Astrocyte of the cerebellum (primary cell): Measurements from ENCODE around the gene METTL27.
A peak's percentile ranks its signal among the peaks of the same experiment; 100 is the strongest.

Experiments
- DNase-seq: peaks from one replicate; pipeline ENCODE4 v3.0.0-alpha.2; 2011; ENCODE audit warnings: low read depth
- H3K4me3 ChIP-seq: 2 replicates; pipeline ENCODE4 v1.5.1; 2011; ENCODE audit warnings: mild to moderate bottlenecking, low read depth, low read length, moderate library complexity
- CTCF ChIP-seq: IDR thresholded peaks from 2 replicates; pipeline ENCODE4 v1.5.1; 2012; ENCODE audit warnings: low read length, low read depth, moderate library complexity, mild to moderate bottlenecking; ENCODE audit errors: missing control alignments
- in situ Hi-C: cut with HindIII; loops from 2 replicates; pipeline ENCODE4 v1.10.0; 2017; ENCODE audit warnings: low sequenced_read_pairs

Gene METTL27

DNA sequence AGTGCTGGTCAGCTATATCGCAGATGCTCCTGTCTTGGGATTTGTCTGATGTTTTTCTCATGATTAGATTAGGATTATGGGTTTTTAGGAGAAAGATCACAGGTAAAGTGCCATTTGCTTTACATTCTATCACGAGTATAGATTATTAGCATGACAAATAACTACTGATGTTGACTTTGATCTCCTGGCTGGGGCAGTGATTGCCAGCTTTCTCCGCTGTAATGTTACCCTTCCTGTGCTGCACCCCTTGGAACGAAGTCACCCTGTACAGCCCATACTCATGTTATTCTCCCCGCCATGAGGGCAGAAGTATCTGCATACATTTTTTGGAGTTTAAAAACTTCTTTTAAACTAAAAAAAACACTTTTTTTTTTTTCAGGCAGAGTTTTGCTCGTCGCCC, 22.3 kb downstream of the METTL27 start:
- no peak for DNase-seq
- no peak overlapping the region for H3K4me3 ChIP-seq
- in situ Hi-C loops = no loop called here
- no peak for TF ChIP-seq CTCF

- H3K4me3 ChIP-seq = no peak overlapping the region
- in situ Hi-C loops = no loop called here
- no peak for DNase-seq
- TF ChIP-seq CTCF = no peak
Observed at GRCh38 chr7:73817121-73817520, 25.2 kb downstream of the METTL27 start.

- DNase-seq = no peak
- H3K4me3 ChIP-seq = no peak overlapping the region
- no peak for TF ChIP-seq CTCF
- in situ Hi-C loops = no loop called here
Observed at GRCh38 chr7:73815436-73815835, 26.9 kb downstream of the METTL27 start.

DNA sequence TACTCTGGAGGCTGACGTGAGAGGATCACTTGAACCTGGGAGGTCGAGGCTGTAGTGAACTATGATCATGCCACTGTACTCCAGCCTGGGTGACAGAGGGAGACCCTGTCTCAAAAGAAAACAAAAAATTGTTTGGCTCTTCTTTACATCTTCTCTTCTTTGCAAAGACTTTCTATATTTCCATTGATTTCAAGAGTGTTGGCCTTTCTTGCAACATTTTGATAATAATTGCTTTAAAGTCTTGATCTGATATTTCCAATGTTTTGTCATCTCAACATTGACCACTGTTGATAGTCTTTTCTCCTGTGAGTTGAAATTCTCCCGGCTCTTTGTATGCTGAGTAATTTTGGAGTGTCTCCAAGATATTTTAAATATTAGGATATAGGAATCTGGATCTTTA, 29.3 kb downstream of the METTL27 start:
- in situ Hi-C loops = no loop called here
- DNase-seq = no peak
- no peak for TF ChIP-seq CTCF
- no peak overlapping the region for H3K4me3 ChIP-seq

DNA sequence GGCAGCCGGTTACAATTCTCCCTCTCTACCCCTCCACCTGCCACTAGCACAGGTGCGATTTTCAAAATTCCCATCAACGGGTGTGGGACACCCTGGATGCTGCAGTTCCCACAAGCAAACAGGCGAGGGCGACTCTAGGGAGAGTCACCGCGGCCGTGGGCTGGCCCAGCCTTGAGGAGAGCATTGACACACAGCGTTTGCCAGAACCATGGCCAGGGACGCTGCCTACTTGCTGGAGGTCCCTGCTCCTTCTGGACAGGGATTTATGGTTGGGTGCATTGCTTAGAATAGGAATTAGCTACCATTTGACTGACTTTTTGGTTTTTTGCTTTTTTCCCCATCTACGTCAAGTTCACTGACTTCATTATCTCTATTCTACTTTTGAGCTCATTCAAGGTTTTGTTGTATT, 30.6 kb downstream of the METTL27 start:
- peak; percentile 4 for DNase-seq
- no peak overlapping the region for H3K4me3 ChIP-seq
- in situ Hi-C loops = no loop called here
- peak; percentile 82 for TF ChIP-seq CTCF

DNA sequence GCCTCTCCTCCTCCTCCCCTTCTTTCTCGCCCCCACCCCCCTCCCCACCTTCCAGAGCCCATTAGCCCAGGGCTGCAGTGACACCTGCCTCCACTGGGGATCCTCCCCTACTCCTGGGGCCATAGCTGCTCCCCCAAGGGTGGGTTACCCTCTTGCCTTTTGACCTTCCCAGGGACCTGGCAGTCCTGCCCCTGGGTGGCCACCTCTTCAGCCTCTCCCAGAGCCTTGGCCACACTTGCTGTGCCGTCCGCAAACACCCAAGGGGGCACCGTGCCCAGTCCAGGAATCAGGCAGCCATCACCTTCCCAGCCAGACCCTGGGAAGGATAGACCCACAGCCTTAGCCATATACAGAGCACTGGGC, 31.3 kb downstream of the METTL27 start:
- no peak overlapping the region for H3K4me3 ChIP-seq
- in situ Hi-C loops = no loop called here
- TF ChIP-seq CTCF = no peak
- DNase-seq = no peak

GRCh38 chr7:73809467-73809951, 32.8 kb downstream of the METTL27 start:
- in situ Hi-C loops = no loop called here
- TF ChIP-seq CTCF = no peak
- DNase-seq = no peak
- no peak overlapping the region for H3K4me3 ChIP-seq
